MCF 10A (cell line): ENCODE results near the gene KRTAP10-11. TPM values are rescaled to one million over a fixed set of nuclear protein-coding genes. Genes with fewer than 3 reads are reported as not detected.
A peak's percentile ranks its signal among the peaks of the same experiment; 100 is the strongest.
"Not testable (repeated sequence)": the region's sequence is repeated elsewhere in the genome, so short reads cannot be mapped to it uniquely, and the experiment has no call there.

Experiments used
- BruUV-seq: library from RNA; stranded (reverse); fragments of 400-500 nt; replicated peaks from 2 replicates; lab custom pipeline; 2021; lab: Mats Ljungman, UMichigan
- CTCF ChIA-PET: fragments of 300-600 bp; sonication (Branson Sonifier 250); formaldehyde crosslinking; extraction: SDS; loops from one replicate; lab custom pipeline; 2021; ENCODE audit warnings: antibody characterized with exemption, inconsistent platforms; lab: Yijun Ruan, JAX
- POLR2A ChIA-PET: fragments of 300-600, 350-650 bp; sonication (Branson Sonifier 250); formaldehyde crosslinking; extraction: SDS; loops from one replicate; lab custom pipeline; 2020; ENCODE audit warnings: antibody characterized with exemption, inconsistent platforms; lab: Yijun Ruan, JAX
- DNase-seq: peaks from one replicate; pipeline ENCODE4 v3.0.0-alpha.2; 2018; ENCODE audit not compliant: unreplicated experiment
- H3K27ac Mint-ChIP-seq: one replicate; pipeline ENCODE4 v1.8.0; 2022; ENCODE audit warnings: mild to moderate bottlenecking, low read depth, mixed read lengths; ENCODE audit not compliant: unreplicated experiment
- H3K27me3 Mint-ChIP-seq: one replicate; pipeline ENCODE4 v1.8.0; 2022; ENCODE audit warnings: mixed read lengths; ENCODE audit not compliant: insufficient read depth, unreplicated experiment
- H3K36me3 Mint-ChIP-seq: one replicate; pipeline ENCODE4 v1.8.0; 2022; ENCODE audit warnings: mild to moderate bottlenecking, moderate library complexity, mixed read lengths; ENCODE audit not compliant: insufficient read depth, unreplicated experiment
- H3K4me1 Mint-ChIP-seq: one replicate; pipeline ENCODE4 v1.8.0; 2022; ENCODE audit warnings: mixed read lengths; ENCODE audit not compliant: insufficient read depth, unreplicated experiment
- H3K4me3 Mint-ChIP-seq: one replicate; pipeline ENCODE4 v1.8.0; 2022; ENCODE audit warnings: mild to moderate bottlenecking, moderate library complexity, mixed read lengths; ENCODE audit not compliant: unreplicated experiment
- H3K9me3 Mint-ChIP-seq: one replicate; pipeline ENCODE4 v1.8.0; 2022; ENCODE audit warnings: mixed read lengths; ENCODE audit not compliant: unreplicated experiment
- CTCF ChIP-seq: fragments of 200-600 bp; IDR thresholded peaks from one replicate; pipeline ENCODE4 v1.8.0; 2022; ENCODE audit warnings: antibody characterized with exemption, mild to moderate bottlenecking; ENCODE audit not compliant: unreplicated experiment
- intact Hi-C: fragments of 100-400 bp; cut with micrococcal nuclease; formaldehyde crosslinking; loops from 2 replicates; pipeline ENCODE4 v1.14.1; 2022
- total RNA-seq: library from RNA; stranded (reverse); gene quantifications from 2 replicates; pipeline ENCODE4 v1.2.3, GENCODE V29; 2022

Gene KRTAP10-11
- total RNA-seq, 1 experiment from 2014 or later, result not detected

GRCh38 chr21:44681861-44682579, 35.8 kb downstream of the KRTAP10-11 start, which contains the start of gene KRTAP12-1:
TSS of gene KRTAP12-1 (minus strand) at chr21:44682163. CDS start at chr21:44682123, 40 bp downstream.
- H3K9me3 Mint-ChIP-seq, result no peaks in the 10 kb centered on the region
- H3K27ac Mint-ChIP-seq, result no peak within 1 kb of the TSS
- H3K4me3 Mint-ChIP-seq, result no peak within 1 kb of the TSS
- peak; percentile 4 for DNase-seq
- peaks cover 96% of the 10 kb centered on the region for H3K27me3 Mint-ChIP-seq
- no TSS peak for BruUV-seq
- ChIA-PET POLR2A (interaction anchor here (1.2 kb wide), 1 partner anchor 16 kb away, joined by 4 read pairs; the partner anchor contains the start of gene KRTAP12-2), CTCF (interaction anchor here (0.5 kb wide), 1 partner anchor 178 kb away, joined by 3 read pairs; no protein-coding TSS in a partner anchor)
- intact Hi-C loops, result no loop called here
- no peak for TF ChIP-seq CTCF
- H3K4me1 Mint-ChIP-seq, result no peaks in the 10 kb centered on the region
- no peaks in the 10 kb centered on the region for H3K36me3 Mint-ChIP-seq

GRCh38 chr21:44682580-44683151, 36.5 kb downstream of the KRTAP10-11 start:
- Mint-ChIP-seq H3K4me1 (no peaks in the 10 kb centered on the region), H3K36me3 (no peaks in the 10 kb centered on the region), H3K27me3 (peaks cover 96% of the 10 kb centered on the region), H3K9me3 (no peaks in the 10 kb centered on the region), H3K27ac (no peak overlapping the region), H3K4me3 (no peak overlapping the region)
- no peak for DNase-seq
- CTCF ChIA-PET, result interaction anchor here (0.5 kb wide), 1 partner anchor 178 kb away, joined by 3 read pairs; no protein-coding TSS in a partner anchor
- POLR2A ChIA-PET, result interaction anchor here (1.2 kb wide), 1 partner anchor 16 kb away, joined by 4 read pairs; the partner anchor contains the start of gene KRTAP12-2
- BruUV-seq, result no TSS peak
- intact Hi-C loops, result no loop called here
- no peak for TF ChIP-seq CTCF

DNA sequence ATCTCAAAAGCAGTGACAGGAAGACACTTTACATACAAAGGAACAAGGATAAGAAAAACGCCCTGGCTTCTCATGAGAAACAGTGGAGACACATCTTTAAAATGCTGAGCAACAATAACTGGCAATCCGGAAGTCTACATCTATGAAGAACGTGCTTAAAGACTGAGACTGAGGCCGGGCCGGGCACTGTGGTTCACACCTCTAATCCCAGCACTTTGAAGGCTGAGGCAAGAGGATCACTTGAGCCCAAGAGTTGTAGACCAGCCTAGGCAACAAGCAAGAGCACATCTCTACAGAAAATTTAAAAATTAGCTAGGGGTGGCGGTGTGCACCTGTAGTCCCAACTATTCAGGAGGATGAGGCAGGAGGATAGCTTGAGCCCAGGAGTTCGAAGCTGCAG, 37.9 kb downstream of the KRTAP10-11 start:
- POLR2A ChIA-PET, result no interaction called here
- BruUV-seq, result no TSS peak
- Mint-ChIP-seq H3K27ac (no peak overlapping the region), H3K9me3 (no peaks in the 10 kb centered on the region), H3K36me3 (no peaks in the 10 kb centered on the region), H3K4me3 (no peak overlapping the region), H3K4me1 (no peaks in the 10 kb centered on the region), H3K27me3 (peaks cover 96% of the 10 kb centered on the region)
- CTCF ChIA-PET, result interaction anchor here (0.5 to 0.8 kb wide), 3 partner anchors 59 to 454 kb away, joined by 3 read pairs; no protein-coding TSS in a partner anchor
- no peak for DNase-seq
- intact Hi-C loops, result no loop called here
- TF ChIP-seq CTCF, result no peak

DNA sequence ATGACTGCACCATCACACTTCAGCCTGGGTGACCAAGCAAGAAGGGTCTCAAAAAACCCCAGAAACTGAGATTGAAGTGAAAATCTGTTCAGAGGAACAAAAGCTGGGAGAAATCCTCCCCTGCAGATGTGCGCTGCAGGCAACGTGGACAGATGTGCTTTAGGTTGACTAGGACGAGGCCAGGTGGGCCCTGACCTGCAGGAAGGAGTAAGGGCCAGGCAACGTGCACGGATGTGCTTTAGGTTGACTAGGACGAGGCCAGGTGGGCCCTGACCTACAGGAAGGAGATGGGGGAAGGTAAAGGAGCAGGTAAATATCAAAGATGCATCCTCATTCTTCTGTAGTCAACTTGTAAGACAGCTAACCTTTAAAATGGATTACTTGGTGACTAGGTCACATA, 38.3 kb downstream of the KRTAP10-11 start:
- no peak for TF ChIP-seq CTCF
- H3K27ac Mint-ChIP-seq, result no peak overlapping the region
- no peak for DNase-seq
- intact Hi-C loops, result no loop called here
- H3K4me1 Mint-ChIP-seq, result no peaks in the 10 kb centered on the region
- CTCF ChIA-PET, result interaction anchor here (0.5 to 1.4 kb wide), 2 partner anchors 58 to 453 kb away, joined by 3 read pairs; no protein-coding TSS in a partner anchor
- no TSS peak for BruUV-seq
- H3K36me3 Mint-ChIP-seq, result no peaks in the 10 kb centered on the region
- POLR2A ChIA-PET, result no interaction called here
- peaks cover 92% of the 10 kb centered on the region for H3K27me3 Mint-ChIP-seq
- no peak overlapping the region for H3K4me3 Mint-ChIP-seq
- no peaks in the 10 kb centered on the region for H3K9me3 Mint-ChIP-seq

DNA sequence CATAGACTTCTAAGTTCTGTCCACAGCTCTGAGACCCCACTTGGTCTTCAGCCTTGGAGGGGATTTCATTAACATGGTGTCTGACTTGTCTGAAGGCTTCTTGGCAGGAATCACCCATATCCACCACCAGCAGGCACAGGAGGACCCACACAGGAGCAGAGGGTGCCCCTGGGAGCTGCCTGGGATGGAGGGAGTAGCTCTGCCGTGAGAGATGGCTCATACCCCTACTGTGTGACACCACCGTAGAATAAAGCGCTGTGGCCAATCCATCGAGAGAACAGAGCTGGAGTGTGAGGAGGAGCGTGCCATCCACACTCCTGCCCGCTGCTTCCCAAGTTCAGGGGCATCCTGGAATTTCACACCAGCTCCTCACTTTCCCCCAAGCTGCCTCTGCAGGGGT, 38.8 kb downstream of the KRTAP10-11 start:
- POLR2A ChIA-PET, H3K4me3 Mint-ChIP-seq, DNase-seq, H3K27ac Mint-ChIP-seq, H3K9me3 Mint-ChIP-seq, H3K36me3 Mint-ChIP-seq, BruUV-seq, intact Hi-C loops, H3K4me1 Mint-ChIP-seq: not testable (repeated sequence)
- CTCF ChIA-PET, result interaction anchor here (1.4 kb wide), 1 partner anchor 57 kb away, joined by 3 read pairs; no protein-coding TSS in a partner anchor
- H3K27me3 Mint-ChIP-seq, result peaks cover 92% of the 10 kb centered on the region
